ENCODE results near the gene PRDM16. TPM values are rescaled to one million over a fixed set of nuclear protein-coding genes. Genes with fewer than 3 reads are reported as not detected.

PRDM16 gene
- total RNA-seq, 4 donors from 2014 or later: 0.26 to 7.7 (median 0.35) TPM; not detected in 1

GRCh38 chr1:3444736-3445135 is 375.7 kb downstream of the PRDM16 start:
- intact Hi-C loops (cut with DNase I; ENCODE audit: low total_unique reads): no loop called here
- Histone ChIP-seq H3K4me3 (no peak overlapping the region), H3K27me3 (no peaks in the 10 kb centered on the region), H3K36me3 (no peaks in the 10 kb centered on the region), H3K27ac (no peak overlapping the region), H3K9me3 (peaks cover 0 to 3% of the 10 kb centered on the region in 2 donors), H3K4me1 (no peaks in the 10 kb centered on the region)
- TF ChIP-seq CTCF (IDR thresholded peaks at IDR 0.05) (no peak), POLR2A (IDR thresholded peaks at IDR 0.05) (no peak)
- no peak for DNase-seq

GRCh38 chr1:3450202-3450863 is 381.3 kb downstream of the PRDM16 start:
- no peak for TF ChIP-seq CTCF (IDR thresholded peaks at IDR 0.05)
- no peak for TF ChIP-seq POLR2A (IDR thresholded peaks at IDR 0.05)
- Histone ChIP-seq H3K9me3 (peaks cover 0 to 3% of the 10 kb centered on the region in 2 donors), H3K4me3 (no peak overlapping the region), H3K4me1 (peaks cover 0 to 13% of the 10 kb centered on the region in 2 donors), H3K27me3 (peaks cover 6% of the 10 kb centered on the region in 2 donors), H3K36me3 (no peaks in the 10 kb centered on the region), H3K27ac (no peak overlapping the region)
- intact Hi-C loops (cut with DNase I; ENCODE audit: low total_unique reads): no loop called here
- DNase-seq: no peak

GRCh38 chr1:3450983-3451382 is 382.0 kb downstream of the PRDM16 start:
- intact Hi-C loops (cut with DNase I; ENCODE audit: low total_unique reads): no loop called here
- peaks cover 0 to 13% of the 10 kb centered on the region in 2 donors for H3K4me1 ChIP-seq
- no peak for DNase-seq
- no peak overlapping the region for H3K27ac ChIP-seq
- no peaks in the 10 kb centered on the region for H3K36me3 ChIP-seq
- peaks cover 0 to 3% of the 10 kb centered on the region in 2 donors for H3K9me3 ChIP-seq
- TF ChIP-seq CTCF (IDR thresholded peaks at IDR 0.05): no peak
- no peak for TF ChIP-seq POLR2A (IDR thresholded peaks at IDR 0.05)
- peaks cover 6% of the 10 kb centered on the region in 2 donors for H3K27me3 ChIP-seq
- no peak overlapping the region for H3K4me3 ChIP-seq

GRCh38 chr1:3451994-3452865 is 383.2 kb downstream of the PRDM16 start:
- H3K27ac ChIP-seq: no peak overlapping the region
- H3K36me3 ChIP-seq: no peaks in the 10 kb centered on the region
- TF ChIP-seq CTCF (IDR thresholded peaks at IDR 0.05) (no peak), POLR2A (IDR thresholded peaks at IDR 0.05) (no peak)
- no peak overlapping the region for H3K4me3 ChIP-seq
- peaks cover 6% of the 10 kb centered on the region in 2 donors for H3K27me3 ChIP-seq
- peaks cover 0 to 3% of the 10 kb centered on the region in 2 donors for H3K9me3 ChIP-seq
- intact Hi-C loops (cut with DNase I; ENCODE audit: low total_unique reads): no loop called here
- H3K4me1 ChIP-seq: peaks cover 0 to 13% of the 10 kb centered on the region in 2 donors
- DNase-seq: no peak

GRCh38 chr1:3452866-3453175 is 383.8 kb downstream of the PRDM16 start:
- TF ChIP-seq CTCF (IDR thresholded peaks at IDR 0.05) (no peak), POLR2A (IDR thresholded peaks at IDR 0.05) (no peak)
- H3K27ac ChIP-seq: no peak overlapping the region
- intact Hi-C loops (cut with DNase I; ENCODE audit: low total_unique reads): no loop called here

More at GRCh38 chr1:3452866-3453175, 383.8 kb downstream of the PRDM16 start:
- Histone ChIP-seq H3K4me3 (no peak overlapping the region), H3K36me3 (no peaks in the 10 kb centered on the region), H3K9me3 (peaks cover 0 to 2% of the 10 kb centered on the region in 2 donors), H3K27me3 (peaks cover 6% of the 10 kb centered on the region in 2 donors), H3K4me1 (peaks cover 0 to 13% of the 10 kb centered on the region in 2 donors)
- no peak for DNase-seq

Data from uterus (tissue), 4 donors.